Keratinocyte (primary cell): Measurements from ENCODE around the gene DHODH. TPM values are rescaled to one million over a fixed set of nuclear protein-coding genes. Genes with fewer than 3 reads are reported as not detected.

Experiments
- DNase-seq: peaks from one replicate; pipeline ENCODE4 v3.0.0-alpha.2; 2011; ENCODE audit warnings: low read depth, missing footprints, low spot score
- FAIRE-seq: peaks from 2 replicates; lab custom pipeline; 2011; peaks lifted over from hg19 to GRCh38; lab: Jason Lieb, UNC
- H2AFZ ChIP-seq: 2 replicates; pipeline ENCODE4 v1.6.0; 2012; ENCODE audit warnings: low read length, control low read depth, inconsistent platforms; ENCODE audit not compliant: control insufficient read depth
- H3K27ac ChIP-seq: 2 replicates; pipeline ENCODE4 v1.5.1; 2011; ENCODE audit warnings: low read length; ENCODE audit not compliant: control insufficient read depth, insufficient read depth
- H3K27me3 ChIP-seq: 3 replicates; pipeline ENCODE4 v1.6.0; 2011; ENCODE audit warnings: low read length; ENCODE audit not compliant: control insufficient read depth, insufficient read depth; ENCODE audit errors: extremely low read depth
- H3K36me3 ChIP-seq, 2 experiments: 2 replicates in 1 of 2; 3 replicates in 1 of 2; pipeline ENCODE4 v1.5.1; 2011; ENCODE audit warnings: low read length in 2 of 2, mild to moderate bottlenecking in 1 of 2; ENCODE audit not compliant: control insufficient read depth in 2 of 2, insufficient read depth in 2 of 2; ENCODE audit errors: extremely low read depth in 1 of 2
- H3K4me1 ChIP-seq: 3 replicates; pipeline ENCODE4 v1.5.1; 2011; ENCODE audit warnings: low read length; ENCODE audit not compliant: control insufficient read depth, insufficient read depth; ENCODE audit errors: extremely low read depth
- H3K4me2 ChIP-seq: 3 replicates; pipeline ENCODE4 v1.6.0; 2011; ENCODE audit warnings: low read depth, low read length; ENCODE audit not compliant: control insufficient read depth, insufficient read depth; ENCODE audit errors: extremely low read depth
- H3K4me3 ChIP-seq, 3 experiments: fragments of 200-600 bp in 1 of 3; sonication (generic) in 1 of 3; 2 replicates in 2 of 3; 3 replicates in 1 of 3; pipeline ENCODE4 v1.5.1; 2011 to 2016; ENCODE audit warnings: low read length in 3 of 3, mild to moderate bottlenecking in 3 of 3, control low read depth in 2 of 3, inconsistent platforms in 1 of 3, low read depth in 1 of 3, mixed read lengths in 1 of 3, mixed run types in 1 of 3, moderate library complexity in 1 of 3; ENCODE audit not compliant: control insufficient read depth in 2 of 3, insufficient read depth in 2 of 3; ENCODE audit errors: extremely low read depth in 1 of 3
- H3K79me2 ChIP-seq: 2 replicates; pipeline ENCODE4 v1.6.0; 2012; ENCODE audit warnings: low read length; ENCODE audit not compliant: control insufficient read depth, insufficient read depth
- H3K9ac ChIP-seq: 3 replicates; pipeline ENCODE4 v1.6.0; 2011; ENCODE audit warnings: low read length; ENCODE audit not compliant: control insufficient read depth, insufficient read depth; ENCODE audit errors: extremely low read depth
- H3K9me1 ChIP-seq: 3 replicates; pipeline ENCODE4 v1.6.0; 2011; ENCODE audit warnings: low read length; ENCODE audit not compliant: control insufficient read depth, insufficient read depth; ENCODE audit errors: extremely low read depth
- H3K9me3 ChIP-seq: 2 replicates; pipeline ENCODE4 v1.5.1; 2012; ENCODE audit warnings: low read depth, low read length; ENCODE audit not compliant: control insufficient read depth
- H4K20me1 ChIP-seq: 3 replicates; pipeline ENCODE4 v1.6.0; 2011; ENCODE audit warnings: low read length; ENCODE audit not compliant: control insufficient read depth, insufficient read depth; ENCODE audit errors: extremely low read depth
- CTCF ChIP-seq, 3 experiments: IDR thresholded peaks in 1 of 3; conservative IDR thresholded peaks in 1 of 3; optimal IDR thresholded peaks in 1 of 3; 2 replicates in 2 of 3; 3 replicates in 1 of 3; pipeline versions ENCODE3 to v1.5.1; 2011; ENCODE audit warnings: low read length in 3 of 3, mild to moderate bottlenecking in 3 of 3, moderate library complexity in 2 of 3, control low read depth in 1 of 3, inconsistent platforms in 1 of 3; ENCODE audit not compliant: insufficient read depth in 2 of 3; ENCODE audit errors: extremely low read depth in 1 of 3
- EZH2 ChIP-seq: IDR thresholded peaks from one replicate; pipeline ENCODE4 v1.6.1; 2012; ENCODE audit warnings: inconsistent platforms, mild to moderate bottlenecking, low read length, moderate library complexity
- dilution Hi-C: fragments of 300-500 bp; cut with MboI; formaldehyde crosslinking; loops from one replicate; pipeline ENCODE4 v1.7.0; 2020; ENCODE audit warnings: low sequenced_read_pairs; ENCODE audit not compliant: extremely low pct_ligation_motif_present
- polyA plus RNA-seq, 5 experiments: library from polyadenylated mRNA; depleted of rRNA in 3 of 5; stranded (reverse) in 3 of 5; stranded (forward) in 1 of 5; unstranded in 1 of 5; fragments of >200 nt; gene quantifications; 1 replicate in 1 of 5; 2 replicates in 3 of 5; 3 replicates in 1 of 5; pipeline versions ENCODE4 v1.2.1 to v1.2.3, GENCODE V29; 2011 to 2012; ENCODE audit warnings: missing spikeins in 2 of 5, low read depth in 1 of 5, low replicate concordance in 1 of 5

The DHODH gene
- polyA plus RNA-seq, 1 donor (not counting 4 experiments of a cell fraction or from before 2014, with no cell fraction given), result 5.4 TPM

DNA sequence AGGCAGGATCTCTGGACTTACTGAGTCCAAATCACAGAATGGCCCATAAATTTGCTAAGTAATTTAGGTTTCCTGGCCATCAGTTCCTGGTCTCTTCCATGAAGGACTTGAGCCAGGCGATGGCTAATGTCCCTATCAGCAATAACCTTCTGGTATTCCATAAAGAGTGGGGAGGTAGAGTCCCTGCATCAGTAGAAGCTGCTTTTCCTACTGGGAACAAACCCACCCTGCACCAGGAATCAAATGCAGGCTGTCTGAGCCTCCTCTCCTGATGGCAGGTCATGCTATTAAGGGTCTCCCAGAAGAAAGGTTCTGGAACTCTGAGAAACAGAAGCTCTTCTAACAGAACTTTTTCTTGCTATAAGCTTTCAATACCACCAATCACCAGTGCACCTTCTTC, 53.0 kb downstream of the DHODH start:
- dilution Hi-C loops, result no loop called here
- no peak overlapping the region for H3K4me2 ChIP-seq
- TF ChIP-seq CTCF (optimal IDR thresholded peaks at IDR 0.05 in 1 of 3, IDR thresholded peaks at IDR 0.05 in 1 of 3, conservative IDR thresholded peaks at IDR 0.05 in 1 of 3; ENCODE audit: extremely low read depth in 1 of 3, insufficient read depth in 2 of 3, low read length in 3 of 3) (no peak), EZH2 (no peak)
- no peaks in the 10 kb centered on the region for H3K36me3 ChIP-seq
- no peak overlapping the region for H3K4me3 ChIP-seq
- no peaks in the 10 kb centered on the region for H3K4me1 ChIP-seq
- DNase-seq (no peak), FAIRE-seq (no peak)
- no peaks in the 10 kb centered on the region for H3K27me3 ChIP-seq
- H3K79me2 ChIP-seq, result no peaks in the 10 kb centered on the region
- no peaks in the 10 kb centered on the region for H3K9me3 ChIP-seq
- H3K27ac ChIP-seq, result no peak overlapping the region
- no peaks in the 10 kb centered on the region for H3K9me1 ChIP-seq
- H4K20me1 ChIP-seq, result no peaks in the 10 kb centered on the region
- H2AFZ ChIP-seq, result no peak overlapping the region
- H3K9ac ChIP-seq, result no peak overlapping the region

GRCh38 chr16:72064361-72064894, 55.9 kb downstream of the DHODH start:
- H3K27me3 ChIP-seq, result no peaks in the 10 kb centered on the region
- no peak overlapping the region for H3K27ac ChIP-seq
- TF ChIP-seq CTCF (optimal IDR thresholded peaks at IDR 0.05 in 1 of 3, IDR thresholded peaks at IDR 0.05 in 1 of 3, conservative IDR thresholded peaks at IDR 0.05 in 1 of 3; ENCODE audit: extremely low read depth in 1 of 3, insufficient read depth in 2 of 3, low read length in 3 of 3), result no peak
- no peak for TF ChIP-seq EZH2
- H2AFZ ChIP-seq, result no peak overlapping the region
- no peaks in the 10 kb centered on the region for H3K36me3 ChIP-seq
- DNase-seq (no peak), FAIRE-seq (no peak)
- H3K9ac ChIP-seq, result no peak overlapping the region
- H4K20me1 ChIP-seq, result no peaks in the 10 kb centered on the region
- no peak overlapping the region for H3K4me3 ChIP-seq
- no peaks in the 10 kb centered on the region for H3K9me3 ChIP-seq
- no peak overlapping the region for H3K4me2 ChIP-seq
- dilution Hi-C loops, result no loop called here
- no peaks in the 10 kb centered on the region for H3K79me2 ChIP-seq
- H3K4me1 ChIP-seq, result no peaks in the 10 kb centered on the region
- H3K9me1 ChIP-seq, result no peaks in the 10 kb centered on the region
